NT2/D1 (cell line): ENCODE results near the gene KCNJ10.

Source experiments
- DNase-seq: peaks from one replicate; pipeline ENCODE4 v3.0.0-alpha.2; 2011; ENCODE audit warnings: low read depth, low spot score
- H3K27me3 ChIP-seq: 2 replicates; pipeline ENCODE4 v1.6.0; 2011; ENCODE audit warnings: mild to moderate bottlenecking; ENCODE audit not compliant: insufficient read length, insufficient read depth
- H3K36me3 ChIP-seq: 2 replicates; pipeline ENCODE4 v1.6.1; 2011; ENCODE audit warnings: mild to moderate bottlenecking, low read length, mixed read lengths; ENCODE audit not compliant: insufficient read depth, insufficient read length
- H3K4me1 ChIP-seq: 2 replicates; pipeline ENCODE4 v1.5.1; 2011; ENCODE audit not compliant: insufficient read depth, insufficient read length
- H3K4me3 ChIP-seq: 2 replicates; pipeline ENCODE4 v1.5.1; 2011; ENCODE audit warnings: low read depth; ENCODE audit not compliant: insufficient read length
- H3K9ac ChIP-seq: 2 replicates; pipeline ENCODE4 v1.6.0; 2011; ENCODE audit warnings: low read depth; ENCODE audit not compliant: insufficient read length
- H3K9me3 ChIP-seq: 2 replicates; pipeline ENCODE4 v1.5.1; 2011; ENCODE audit warnings: mild to moderate bottlenecking, low read length; ENCODE audit not compliant: insufficient read depth
- SUZ12 ChIP-seq: IDR thresholded peaks from 2 replicates; pipeline ENCODE4 v1.6.1; 2011; ENCODE audit not compliant: insufficient read length, insufficient read depth; ENCODE audit errors: extremely low read depth
- YY1 ChIP-seq: IDR thresholded peaks from 2 replicates; pipeline ENCODE4 v1.6.1; 2011; ENCODE audit not compliant: insufficient read length, insufficient read depth
- ZNF274 ChIP-seq: IDR thresholded peaks from 2 replicates; pipeline ENCODE4 v1.6.1; 2011; ENCODE audit warnings: mild to moderate bottlenecking, low read depth, low read length

The KCNJ10 gene

DNA sequence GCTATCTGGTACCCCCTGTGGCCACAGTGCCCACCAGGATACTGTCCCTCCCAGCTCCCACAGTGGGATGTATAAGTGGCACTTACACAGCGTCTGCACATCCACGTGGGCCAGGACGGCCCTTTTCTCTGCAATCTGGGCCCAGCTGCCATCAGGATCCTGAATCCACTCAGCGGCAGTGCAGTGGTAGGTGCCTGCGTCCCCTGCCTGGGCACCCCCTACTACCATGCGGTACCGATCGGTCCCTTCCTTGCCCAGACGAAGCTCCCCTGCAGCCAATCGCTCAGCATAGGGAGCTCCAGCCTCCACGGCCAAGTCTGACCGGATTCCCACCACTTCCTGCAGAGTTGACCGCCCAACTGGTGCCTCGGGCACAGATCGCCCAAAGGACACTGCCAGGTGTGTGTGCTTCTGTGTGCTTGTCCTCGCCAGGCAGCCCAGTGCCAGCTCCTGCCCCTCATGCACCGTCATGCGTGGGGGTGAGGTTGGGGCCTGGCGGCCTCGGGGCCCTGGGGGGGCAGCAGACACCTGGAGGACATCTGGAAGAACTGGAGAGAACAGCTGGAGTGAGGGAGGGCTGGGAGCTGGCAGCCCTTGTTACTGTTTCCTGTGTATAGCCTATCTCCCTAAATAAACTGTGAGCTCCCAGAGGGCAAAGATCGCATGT lies 23.8 kb upstream of the KCNJ10 start:
- H3K36me3 ChIP-seq: peaks cover 55% of the 10 kb centered on the region

DNA sequence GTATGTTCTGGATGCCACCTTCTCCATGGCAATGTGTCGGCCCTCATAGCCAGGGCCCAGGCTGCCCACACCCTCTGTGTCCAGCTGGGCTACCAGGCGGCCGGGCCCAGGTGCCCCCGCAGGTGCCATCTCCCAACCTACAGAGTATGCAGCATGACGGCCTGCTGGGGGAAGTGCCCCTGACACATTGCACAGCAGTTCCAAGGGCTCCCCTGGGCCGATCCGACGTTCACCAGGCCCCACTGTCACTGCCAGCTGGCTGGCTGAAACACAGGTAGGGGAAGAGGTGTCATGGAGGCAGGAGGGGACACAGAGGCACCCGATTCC lies 23.1 kb upstream of the KCNJ10 start:
- Histone ChIP-seq H3K9me3 (no peaks in the 10 kb centered on the region), H3K9ac (no peak overlapping the region), H3K36me3 (peaks cover 56% of the 10 kb centered on the region), H3K27me3 (no peaks in the 10 kb centered on the region), H3K4me1 (peaks cover 21% of the 10 kb centered on the region), H3K4me3 (no peak overlapping the region)
- no peak for DNase-seq
- TF ChIP-seq YY1: no peak
- TF ChIP-seq ZNF274: no peak
- no peak for TF ChIP-seq SUZ12

More for the DNA sequence above, 23.8 kb upstream of the KCNJ10 start:
- TF ChIP-seq YY1 (no peak), SUZ12 (no peak), ZNF274 (no peak)
- peaks cover 21% of the 10 kb centered on the region for H3K4me1 ChIP-seq
- no peaks in the 10 kb centered on the region for H3K27me3 ChIP-seq
- no peaks in the 10 kb centered on the region for H3K9me3 ChIP-seq
- no peak for DNase-seq
- H3K4me3 ChIP-seq: no peak overlapping the region
- H3K9ac ChIP-seq: no peak overlapping the region

DNA sequence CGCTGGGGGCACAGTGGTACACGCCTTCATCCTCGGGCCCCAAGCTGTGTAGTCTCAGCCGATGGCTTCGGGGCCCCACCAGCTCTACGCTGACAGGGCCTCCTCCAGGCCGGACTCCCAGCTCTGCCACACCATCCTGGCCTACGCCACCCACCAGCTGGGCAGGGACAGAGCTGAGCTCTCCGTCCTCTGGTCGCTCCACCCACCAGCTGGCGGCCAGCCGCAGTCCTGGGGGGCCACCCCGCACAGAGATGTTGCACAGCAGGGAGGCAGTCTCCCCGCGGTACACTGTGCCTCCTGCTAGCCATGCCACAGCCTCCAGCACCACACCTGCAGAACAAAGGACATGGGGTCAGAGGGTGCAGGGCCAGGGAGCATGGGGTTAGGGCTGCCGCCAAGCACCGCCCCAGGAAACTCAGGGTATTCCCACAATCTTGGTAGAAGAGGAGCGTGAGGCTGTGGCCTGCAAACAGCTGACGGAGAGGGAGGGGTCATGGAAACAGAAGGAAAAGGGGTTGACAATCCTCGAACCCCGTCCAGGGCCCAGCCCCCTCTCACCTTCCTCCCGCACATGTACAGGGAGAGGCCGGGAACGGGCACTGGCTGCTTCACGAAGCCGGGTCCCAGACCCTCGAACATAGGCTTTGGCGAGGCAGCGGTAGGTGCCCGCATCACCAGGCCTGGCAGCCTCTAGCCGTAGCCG lies 22.6 kb upstream of the KCNJ10 start:
- peaks cover 20% of the 10 kb centered on the region for H3K4me1 ChIP-seq
- DNase-seq: no peak
- H3K36me3 ChIP-seq: peaks cover 56% of the 10 kb centered on the region
- no peak overlapping the region for H3K9ac ChIP-seq
- no peaks in the 10 kb centered on the region for H3K27me3 ChIP-seq
- TF ChIP-seq ZNF274: no peak
- no peak for TF ChIP-seq SUZ12
- no peak for TF ChIP-seq YY1
- no peaks in the 10 kb centered on the region for H3K9me3 ChIP-seq
- no peak overlapping the region for H3K4me3 ChIP-seq

DNA sequence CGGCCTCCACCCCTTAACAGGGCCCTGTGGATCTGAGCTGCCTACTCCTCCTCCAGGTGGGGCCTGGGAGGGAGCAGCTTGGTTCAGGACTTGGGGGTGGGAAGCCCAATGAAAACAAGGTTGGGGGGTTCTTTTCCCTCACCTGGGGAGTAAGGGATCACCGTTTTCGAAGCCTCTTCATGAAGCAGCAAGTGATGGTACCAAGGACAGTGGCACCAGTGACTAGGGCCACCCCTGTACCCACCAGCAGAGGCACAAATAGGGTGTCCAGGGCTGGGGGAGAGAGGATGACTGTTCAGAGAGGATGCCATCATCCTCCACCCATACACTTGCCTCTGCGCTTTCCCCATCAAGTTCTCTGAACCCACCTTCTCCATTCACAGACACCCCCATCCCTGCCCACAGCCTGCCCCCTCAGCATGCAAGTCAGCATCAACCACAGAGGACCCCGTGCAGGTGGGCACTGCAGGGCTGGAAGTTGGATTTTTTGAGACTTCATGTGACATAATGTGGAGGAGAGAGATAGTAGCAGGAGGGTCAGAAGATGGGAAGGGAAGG lies 21.8 kb upstream of the KCNJ10 start:
- DNase-seq: no peak
- Histone ChIP-seq H3K4me3 (no peak overlapping the region), H3K9me3 (no peaks in the 10 kb centered on the region), H3K36me3 (peaks cover 58% of the 10 kb centered on the region), H3K9ac (no peak overlapping the region), H3K4me1 (peaks cover 12% of the 10 kb centered on the region), H3K27me3 (peaks cover 7% of the 10 kb centered on the region)
- TF ChIP-seq SUZ12: no peak
- TF ChIP-seq YY1: no peak
- TF ChIP-seq ZNF274: no peak

DNA sequence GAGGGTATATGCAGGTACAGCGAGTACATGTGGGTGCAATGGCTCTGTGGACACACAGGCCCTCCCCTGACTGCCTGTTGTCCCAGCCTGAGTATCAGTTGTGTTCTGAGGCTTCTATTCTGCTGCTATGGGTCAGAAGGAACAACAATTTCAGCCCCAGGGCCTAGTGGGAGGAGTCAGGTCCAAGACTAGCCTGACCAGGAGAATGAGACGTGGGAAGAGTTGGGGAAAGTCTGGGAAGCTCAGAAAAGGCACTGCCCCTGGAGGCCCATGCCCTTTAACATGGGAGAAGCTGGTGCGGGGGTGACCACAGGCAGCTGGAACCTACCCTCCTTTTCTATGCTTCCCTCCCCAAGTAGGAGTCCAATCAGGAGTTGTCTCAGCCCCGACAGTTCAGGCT lies 20.8 kb upstream of the KCNJ10 start:
- Histone ChIP-seq H3K9me3 (no peaks in the 10 kb centered on the region), H3K4me3 (no peak overlapping the region), H3K9ac (no peak overlapping the region), H3K4me1 (peaks cover 7% of the 10 kb centered on the region), H3K27me3 (peaks cover 14% of the 10 kb centered on the region), H3K36me3 (peaks cover 58% of the 10 kb centered on the region)
- no peak for DNase-seq
- TF ChIP-seq SUZ12 (no peak), ZNF274 (no peak), YY1 (no peak)

DNA sequence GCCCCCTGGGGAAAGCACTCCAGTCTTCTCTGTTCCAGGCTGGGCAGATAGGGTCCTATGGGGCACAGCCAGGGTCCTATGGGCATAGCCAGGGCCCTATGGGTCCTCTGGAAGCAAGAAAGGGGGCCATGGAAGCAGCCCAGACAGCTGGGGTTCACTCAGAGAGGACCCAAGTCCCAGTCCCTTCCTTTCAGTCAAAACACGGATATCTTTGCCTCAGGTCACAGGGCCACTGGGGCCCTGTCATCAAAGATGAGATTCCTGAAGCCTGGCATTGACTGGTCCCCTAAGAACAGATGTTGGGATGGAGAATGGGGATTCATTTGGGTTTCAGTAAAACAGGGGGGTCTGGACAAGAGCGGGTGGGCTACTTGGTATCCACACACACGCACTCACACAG lies 19.9 kb upstream of the KCNJ10 start:
- H3K27me3 ChIP-seq: peaks cover 14% of the 10 kb centered on the region
- peaks cover 53% of the 10 kb centered on the region for H3K36me3 ChIP-seq
- H3K4me1 ChIP-seq: peaks cover 2% of the 10 kb centered on the region
- DNase-seq: no peak
- TF ChIP-seq ZNF274 (no peak), SUZ12 (no peak), YY1 (no peak)
- no peak overlapping the region for H3K4me3 ChIP-seq
- H3K9ac ChIP-seq: no peak overlapping the region
- no peaks in the 10 kb centered on the region for H3K9me3 ChIP-seq

DNA sequence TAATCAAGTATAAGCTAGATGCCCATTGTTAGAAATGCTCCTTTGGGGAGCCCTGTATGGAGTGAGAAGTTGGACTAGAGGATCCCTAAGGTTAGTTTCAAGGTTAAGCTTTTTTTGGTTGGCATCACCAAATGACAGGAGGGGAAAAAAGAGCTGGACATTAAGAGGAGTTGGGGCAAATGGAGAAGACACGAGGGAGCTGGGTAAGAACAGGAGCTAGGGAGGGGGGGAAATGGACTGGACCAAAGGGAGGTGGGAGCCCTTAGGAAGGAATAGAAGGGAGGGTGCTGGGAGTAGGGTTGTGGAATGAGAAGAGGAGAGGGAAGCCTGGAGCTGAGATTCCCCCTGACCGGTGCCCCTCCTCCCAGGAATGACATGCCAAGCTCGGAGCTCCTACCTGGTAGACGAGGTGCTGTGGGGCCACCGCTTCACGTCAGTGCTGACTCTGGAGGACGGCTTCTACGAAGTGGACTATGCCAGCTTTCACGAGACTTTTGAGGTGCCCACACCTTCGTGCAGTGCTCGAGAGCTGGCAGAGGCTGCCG lies 17.2 kb upstream of the KCNJ10 start:
- no peak for DNase-seq
- Histone ChIP-seq H3K4me3 (no peak overlapping the region), H3K9ac (no peak overlapping the region), H3K4me1 (peaks cover 2% of the 10 kb centered on the region), H3K27me3 (peaks cover 14% of the 10 kb centered on the region), H3K36me3 (peaks cover 33% of the 10 kb centered on the region), H3K9me3 (no peaks in the 10 kb centered on the region)
- TF ChIP-seq YY1 (no peak), ZNF274 (no peak), SUZ12 (no peak)
